ENCODE data around the gene NOXO1.

The NOXO1 gene

GRCh38 chr16:1976216-1976520, 5.1 kb downstream of the NOXO1 start:
- peaks cover 8% of the 10 kb centered on the region for H3K9me3 ChIP-seq (ENCODE audit: insufficient read depth, low read depth, low read length)
- peaks cover 11% of the 10 kb centered on the region for H3K79me2 ChIP-seq (ENCODE audit: control insufficient read depth, insufficient read depth, low read length, poor library complexity)
- H2AFZ ChIP-seq (ENCODE audit: insufficient read depth, low read length, poor library complexity): no peak overlapping the region
- peaks cover 18 to 21% of the 10 kb centered on the region in 2 experiments for H3K4me1 ChIP-seq (ENCODE audit: control insufficient read depth in 1 of 2, insufficient read depth in 2 of 2, low read length in 2 of 2)
- H3K14ac ChIP-seq (ENCODE audit: low read length): no peak overlapping the region
- no peak overlapping the region for H3K18ac ChIP-seq (ENCODE audit: low read length)
- H3K23ac ChIP-seq (ENCODE audit: low read length): no peak overlapping the region
- no peak overlapping the region for H2BK12ac ChIP-seq (ENCODE audit: low read length)
- peaks cover 10% of the 10 kb centered on the region for H3K79me1 ChIP-seq (ENCODE audit: low read length)
- H3K36me3 ChIP-seq (ENCODE audit: control insufficient read depth in 1 of 2, insufficient read depth in 2 of 2, low read length in 2 of 2): peaks cover 44 to 46% of the 10 kb centered on the region in 2 experiments
- no peak overlapping the region for H2BK5ac ChIP-seq (ENCODE audit: low read depth, low read length, poor library complexity)
- WGBS (ENCODE audit: extremely low coverage, insufficient coverage, insufficient read length): no CpG with 5 or more reads among the region's 8 CpGs
- no peak overlapping the region for H3K4me3 ChIP-seq (ENCODE audit: low read depth, low read length)
- H4K8ac ChIP-seq (ENCODE audit: low read depth, low read length): no peak overlapping the region
- no peak overlapping the region for H4K12ac ChIP-seq (ENCODE audit: low read depth, low read length)
- H3K4me2 ChIP-seq (ENCODE audit: low read length): no peak overlapping the region
- peaks cover 21% of the 10 kb centered on the region for H3K27me3 ChIP-seq (ENCODE audit: insufficient read depth, low read length)
- no peak overlapping the region for H3K4ac ChIP-seq (ENCODE audit: low read depth, low read length)
- no peak overlapping the region for H3K9ac ChIP-seq (ENCODE audit: low read length)
- no peak overlapping the region for H3K27ac ChIP-seq (ENCODE audit: low read depth, low read length)
- H4K91ac ChIP-seq (ENCODE audit: low read depth, low read length): no peak overlapping the region
- DNase-seq: no peak
- no peak overlapping the region for H2AK5ac ChIP-seq (ENCODE audit: low read length)
- H2BK120ac ChIP-seq (ENCODE audit: insufficient read depth, low read length, poor library complexity): no peak overlapping the region

- Histone ChIP-seq H3K9ac (ENCODE audit: low read length) (no peak overlapping the region), H2BK12ac (ENCODE audit: low read length) (no peak overlapping the region), H3K27me3 (ENCODE audit: insufficient read depth, low read length) (peaks cover 15% of the 10 kb centered on the region), H2BK120ac (ENCODE audit: insufficient read depth, low read length, poor library complexity) (no peak overlapping the region), H3K79me1 (ENCODE audit: low read length) (peaks cover 10% of the 10 kb centered on the region), H3K4me2 (ENCODE audit: low read length) (no peak overlapping the region), H4K12ac (ENCODE audit: low read depth, low read length) (no peak overlapping the region), H3K4ac (ENCODE audit: low read depth, low read length) (no peak overlapping the region), H3K9me3 (ENCODE audit: insufficient read depth, low read depth, low read length) (peaks cover 6% of the 10 kb centered on the region), H3K79me2 (ENCODE audit: control insufficient read depth, insufficient read depth, low read length, poor library complexity) (peaks cover 11% of the 10 kb centered on the region), H2AFZ (ENCODE audit: insufficient read depth, low read length, poor library complexity) (no peak overlapping the region), H2BK5ac (ENCODE audit: low read depth, low read length, poor library complexity) (no peak overlapping the region), H3K4me3 (ENCODE audit: low read depth, low read length) (no peak overlapping the region), H3K27ac (ENCODE audit: low read depth, low read length) (no peak overlapping the region), H2AK5ac (ENCODE audit: low read length) (no peak overlapping the region), H4K91ac (ENCODE audit: low read depth, low read length) (no peak overlapping the region), H3K4me1 (ENCODE audit: control insufficient read depth in 1 of 2, insufficient read depth in 2 of 2, low read length in 2 of 2) (peaks cover 20 to 24% of the 10 kb centered on the region in 2 experiments), H3K23ac (ENCODE audit: low read length) (no peak overlapping the region), H4K8ac (ENCODE audit: low read depth, low read length) (no peak overlapping the region), H3K18ac (ENCODE audit: low read length) (no peak overlapping the region), H3K14ac (ENCODE audit: low read length) (no peak overlapping the region), H3K36me3 (ENCODE audit: control insufficient read depth in 1 of 2, insufficient read depth in 2 of 2, low read length in 2 of 2) (peaks cover 44 to 46% of the 10 kb centered on the region in 2 experiments)
- no peak for DNase-seq
- no CpG with 5 or more reads among the region's 33 CpGs for WGBS (ENCODE audit: extremely low coverage, insufficient coverage, insufficient read length)
These were observed 5.6 kb downstream of the NOXO1 start for GRCh38 chr16:1975432-1976215.

- no peak for DNase-seq
- no peak overlapping the region for H2BK12ac ChIP-seq (ENCODE audit: low read length)
- H3K4me2 ChIP-seq (ENCODE audit: low read length): no peak overlapping the region
- H4K8ac ChIP-seq (ENCODE audit: low read depth, low read length): no peak overlapping the region
- H3K4me3 ChIP-seq (ENCODE audit: low read depth, low read length): peak overlapping the region; percentile 9
- H2BK5ac ChIP-seq (ENCODE audit: low read depth, low read length, poor library complexity): no peak overlapping the region
- peaks cover 11% of the 10 kb centered on the region for H3K79me2 ChIP-seq (ENCODE audit: control insufficient read depth, insufficient read depth, low read length, poor library complexity)
- no peak overlapping the region for H4K91ac ChIP-seq (ENCODE audit: low read depth, low read length)
- no CpG with 5 or more reads among the region's 42 CpGs for WGBS (ENCODE audit: extremely low coverage, insufficient coverage, insufficient read length)
- no peak overlapping the region for H2BK120ac ChIP-seq (ENCODE audit: insufficient read depth, low read length, poor library complexity)
- H3K23ac ChIP-seq (ENCODE audit: low read length): no peak overlapping the region
- peaks cover 16 to 18% of the 10 kb centered on the region in 2 experiments for H3K4me1 ChIP-seq (ENCODE audit: control insufficient read depth in 1 of 2, insufficient read depth in 2 of 2, low read length in 2 of 2)
- no peak overlapping the region for H2AK5ac ChIP-seq (ENCODE audit: low read length)
- H2AFZ ChIP-seq (ENCODE audit: insufficient read depth, low read length, poor library complexity): no peak overlapping the region
- H3K9me3 ChIP-seq (ENCODE audit: insufficient read depth, low read depth, low read length): no peaks in the 10 kb centered on the region
- peaks cover 3% of the 10 kb centered on the region for H3K27me3 ChIP-seq (ENCODE audit: insufficient read depth, low read length)
- H3K79me1 ChIP-seq (ENCODE audit: low read length): peaks cover 7% of the 10 kb centered on the region
- H3K27ac ChIP-seq (ENCODE audit: low read depth, low read length): no peak overlapping the region
- H3K9ac ChIP-seq (ENCODE audit: low read length): no peak overlapping the region
- no peak overlapping the region for H3K18ac ChIP-seq (ENCODE audit: low read length)
- no peak overlapping the region for H3K4ac ChIP-seq (ENCODE audit: low read depth, low read length)
- H3K14ac ChIP-seq (ENCODE audit: low read length): no peak overlapping the region
- peaks cover 44 to 46% of the 10 kb centered on the region in 2 experiments for H3K36me3 ChIP-seq (ENCODE audit: control insufficient read depth in 1 of 2, insufficient read depth in 2 of 2, low read length in 2 of 2)
- no peak overlapping the region for H4K12ac ChIP-seq (ENCODE audit: low read depth, low read length)
These were observed 6.9 kb downstream of the NOXO1 start for GRCh38 chr16:1974157-1975070.

- Histone ChIP-seq H2BK12ac (ENCODE audit: low read length) (no peak overlapping the region), H4K12ac (ENCODE audit: low read depth, low read length) (no peak overlapping the region), H2AK5ac (ENCODE audit: low read length) (no peak overlapping the region), H2BK5ac (ENCODE audit: low read depth, low read length, poor library complexity) (no peak overlapping the region), H3K36me3 (ENCODE audit: control insufficient read depth in 1 of 2, insufficient read depth in 2 of 2, low read length in 2 of 2) (peaks cover 44 to 45% of the 10 kb centered on the region in 2 experiments), H4K91ac (ENCODE audit: low read depth, low read length) (no peak overlapping the region), H3K4ac (ENCODE audit: low read depth, low read length) (no peak overlapping the region), H3K4me3 (ENCODE audit: low read depth, low read length) (no peak overlapping the region), H2BK120ac (ENCODE audit: insufficient read depth, low read length, poor library complexity) (no peak overlapping the region), H3K27me3 (ENCODE audit: insufficient read depth, low read length) (no peaks in the 10 kb centered on the region), H3K9me3 (ENCODE audit: insufficient read depth, low read depth, low read length) (no peaks in the 10 kb centered on the region), H3K79me1 (ENCODE audit: low read length) (peaks cover 7% of the 10 kb centered on the region), H3K14ac (ENCODE audit: low read length) (no peak overlapping the region), H2AFZ (ENCODE audit: insufficient read depth, low read length, poor library complexity) (no peak overlapping the region), H3K23ac (ENCODE audit: low read length) (no peak overlapping the region), H3K9ac (ENCODE audit: low read length) (no peak overlapping the region), H3K79me2 (ENCODE audit: control insufficient read depth, insufficient read depth, low read length, poor library complexity) (peaks cover 11% of the 10 kb centered on the region), H3K4me2 (ENCODE audit: low read length) (no peak overlapping the region), H3K4me1 (ENCODE audit: control insufficient read depth in 1 of 2, insufficient read depth in 2 of 2, low read length in 2 of 2) (peaks cover 10 to 12% of the 10 kb centered on the region in 2 experiments), H4K8ac (ENCODE audit: low read depth, low read length) (no peak overlapping the region), H3K27ac (ENCODE audit: low read depth, low read length) (no peak overlapping the region), H3K18ac (ENCODE audit: low read length) (peak overlapping the region; percentile 18)
- DNase-seq: no peak
- no CpG with 5 or more reads among the region's 16 CpGs for WGBS (ENCODE audit: extremely low coverage, insufficient coverage, insufficient read length)
These were observed 7.7 kb downstream of the NOXO1 start for GRCh38 chr16:1973461-1974156.

All from trophoblast cell (in vitro differentiated cells and primary cell).